Lower lobe of right lung (tissue), 2 donors: ENCODE data around the gene TMIE. TPM values are rescaled to one million over a fixed set of nuclear protein-coding genes. Genes with fewer than 3 reads are reported as not detected.
A peak's percentile ranks its signal among the peaks of the same experiment; 100 is the strongest.

ENCODE experiments used
- ATAC-seq, 2 donors: fragments of 200-7000 bp; cut with Tn5 transposase; one replicate each; pipeline ENCODE4 v1.9.1; 2020 to 2022; ENCODE audit warnings: mild to moderate bottlenecking in 2 of 2, moderate library complexity in 2 of 2
- DNase-seq: peaks from one replicate; pipeline ENCODE4 v3.0.0-alpha.2; 2020
- H3K27ac ChIP-seq: fragments of 200-600 bp; one replicate; pipeline ENCODE4 v1.8.0; 2022
- H3K27me3 ChIP-seq: fragments of 200-600 bp; one replicate; pipeline ENCODE4 v1.8.0; 2022; ENCODE audit warnings: low read depth
- H3K36me3 ChIP-seq: fragments of 200-600 bp; one replicate; pipeline ENCODE4 v1.8.0; 2022; ENCODE audit warnings: mild to moderate bottlenecking
- H3K4me1 ChIP-seq: fragments of 200-600 bp; one replicate; pipeline ENCODE4 v1.8.0; 2022
- H3K4me3 ChIP-seq: fragments of 200-600 bp; one replicate; pipeline ENCODE4 v1.8.0; 2022; ENCODE audit warnings: mild to moderate bottlenecking
- H3K9me3 ChIP-seq: fragments of 200-600 bp; one replicate; pipeline ENCODE4 v1.8.0; 2022
- CTCF ChIP-seq: fragments of 200-600 bp; IDR thresholded peaks from one replicate; pipeline ENCODE4 v1.8.0; 2022; ENCODE audit warnings: antibody characterized with exemption, mild to moderate bottlenecking
- intact Hi-C: fragments of 100-400 bp; cut with DNase I; formaldehyde crosslinking; loops from one replicate; pipeline ENCODE4 v1.11.0; 2022
- total RNA-seq: library from RNA; stranded (reverse); fragmentation: NEBNext Ultra II Directional; extraction: Animal tissue kit (Norgen Biotek cat#: 25700); gene quantifications from one replicate; pipeline ENCODE4 v1.2.1, GENCODE V29; 2021
- donor health status: DM: no; HTN: yes; CAD: no; lungs with severe emphysema.

The TMIE gene
- total RNA-seq, 1 donor from 2014 or later: 1.0 TPM

- TF ChIP-seq CTCF: no peak
- H3K27me3 ChIP-seq: no peaks in the 10 kb centered on the region
- peaks cover 60% of the 10 kb centered on the region for H3K36me3 ChIP-seq
- DNase-seq: peak; percentile 14
- no peak overlapping the region for H3K4me3 ChIP-seq
- no peak overlapping the region for H3K27ac ChIP-seq
- intact Hi-C loops: no loop called here
- ATAC-seq: no peak
- no peaks in the 10 kb centered on the region for H3K9me3 ChIP-seq
- no peaks in the 10 kb centered on the region for H3K4me1 ChIP-seq
Measured at GRCh38 chr3:46675426-46675825, 25.8 kb upstream of the TMIE start.

DNA sequence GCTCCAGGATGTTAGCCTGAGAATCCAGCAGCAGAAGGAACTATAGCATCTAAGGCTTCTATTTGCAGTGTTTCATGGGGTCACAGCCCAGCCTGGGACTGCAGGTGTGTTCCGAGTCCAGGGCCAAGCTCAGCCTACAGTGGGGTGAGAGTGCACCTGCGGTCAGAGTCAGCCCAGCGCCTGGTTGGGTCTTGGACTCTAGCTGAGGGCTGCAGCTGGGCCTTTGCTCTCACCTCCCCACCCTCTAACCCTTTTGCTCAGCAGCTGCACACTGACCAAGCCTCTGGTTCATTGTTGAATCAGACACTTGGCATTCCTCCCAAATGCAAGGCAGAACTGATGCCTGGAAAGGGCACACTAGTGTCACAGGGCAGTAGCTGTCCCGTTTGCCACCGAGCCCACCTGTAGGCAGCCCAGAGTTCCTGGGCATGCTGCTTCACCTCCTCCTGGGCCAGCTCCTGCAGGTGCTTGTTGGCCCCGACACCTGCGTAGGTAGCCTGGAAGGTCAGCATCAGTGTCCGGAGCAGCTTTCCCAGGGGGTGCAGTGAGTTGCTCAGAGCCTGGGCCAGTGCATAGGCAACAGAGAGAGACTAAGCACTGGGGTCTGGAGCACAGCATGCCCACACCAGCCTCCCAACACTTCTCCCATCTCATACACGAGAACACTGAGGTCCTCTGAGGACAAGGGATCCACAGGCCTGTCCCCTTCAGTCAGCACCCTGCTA lies 25.2 kb upstream of the TMIE start:
- Histone ChIP-seq H3K36me3 (peaks cover 65% of the 10 kb centered on the region), H3K27ac (no peak overlapping the region), H3K4me3 (no peak overlapping the region), H3K9me3 (no peaks in the 10 kb centered on the region), H3K4me1 (no peaks in the 10 kb centered on the region), H3K27me3 (no peaks in the 10 kb centered on the region)
- TF ChIP-seq CTCF: no peak
- DNase-seq (peak; percentile 36), ATAC-seq (no peak)
- intact Hi-C loops: no loop called here

DNA sequence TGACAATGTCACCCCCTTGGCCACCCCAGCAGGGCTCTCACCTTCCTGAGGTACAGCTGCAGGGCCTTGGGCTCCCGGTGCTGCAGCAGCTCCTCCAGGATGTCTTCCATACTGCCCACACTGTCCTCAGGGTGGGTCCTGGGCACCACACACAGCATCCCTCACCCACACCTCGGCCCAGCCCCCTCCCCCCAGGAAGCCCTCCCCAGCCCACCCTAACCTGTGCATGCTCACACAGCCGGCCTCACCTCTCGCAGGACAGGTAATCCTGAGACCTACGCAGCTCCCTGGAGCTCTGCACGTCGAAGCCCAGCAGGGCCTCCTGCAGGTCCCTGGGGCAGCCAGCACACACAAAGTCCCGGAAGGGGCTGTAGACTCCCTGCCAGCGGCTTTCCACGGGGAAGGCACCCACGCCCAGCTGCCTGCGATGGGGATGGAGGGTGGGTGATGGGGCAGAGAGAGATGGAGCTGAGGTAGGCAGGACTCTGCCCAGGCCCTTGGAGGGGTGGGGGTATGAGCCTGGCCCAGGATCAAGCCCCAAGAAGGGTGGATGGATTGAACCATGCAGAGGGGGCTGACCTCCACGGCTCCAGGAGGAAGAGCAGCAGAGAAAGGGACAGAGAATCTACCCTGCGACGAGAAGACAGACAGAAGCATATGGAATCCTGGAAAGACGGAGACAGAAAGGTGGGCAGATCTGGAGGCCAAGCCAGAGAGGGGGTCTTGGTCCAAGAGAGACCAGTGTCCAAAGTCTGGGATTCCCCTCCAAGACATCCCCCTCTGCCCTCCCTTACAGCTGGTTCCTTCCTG lies 24.4 kb upstream of the TMIE start:
- no peak for TF ChIP-seq CTCF
- Histone ChIP-seq H3K9me3 (no peaks in the 10 kb centered on the region), H3K27me3 (no peaks in the 10 kb centered on the region), H3K4me3 (no peak overlapping the region), H3K27ac (no peak overlapping the region), H3K36me3 (peaks cover 64% of the 10 kb centered on the region), H3K4me1 (no peaks in the 10 kb centered on the region)
- ATAC-seq (no peak), DNase-seq (no peak)
- intact Hi-C loops: no loop called here

GRCh38 chr3:46677411-46677726 lies 23.8 kb upstream of the TMIE start:
- H3K27me3 ChIP-seq: no peaks in the 10 kb centered on the region
- peak in 1 of 2 donors; percentile 23 for ATAC-seq
- DNase-seq: no peak
- TF ChIP-seq CTCF: no peak
- H3K36me3 ChIP-seq: peaks cover 65% of the 10 kb centered on the region
- no peaks in the 10 kb centered on the region for H3K4me1 ChIP-seq
- intact Hi-C loops: no loop called here
- no peak overlapping the region for H3K4me3 ChIP-seq
- H3K9me3 ChIP-seq: no peaks in the 10 kb centered on the region
- H3K27ac ChIP-seq: no peak overlapping the region

GRCh38 chr3:46678280-46678679 lies 22.9 kb upstream of the TMIE start:
- intact Hi-C loops: no loop called here

More at GRCh38 chr3:46678280-46678679, 22.9 kb upstream of the TMIE start:
- H3K4me1 ChIP-seq: no peaks in the 10 kb centered on the region
- H3K27me3 ChIP-seq: no peaks in the 10 kb centered on the region
- peaks cover 71% of the 10 kb centered on the region for H3K36me3 ChIP-seq
- H3K9me3 ChIP-seq: no peaks in the 10 kb centered on the region
- no peak for TF ChIP-seq CTCF
- H3K27ac ChIP-seq: no peak overlapping the region
- no peak for DNase-seq
- no peak for ATAC-seq
- no peak overlapping the region for H3K4me3 ChIP-seq
